Adipocyte (in vitro differentiated cells): ENCODE data around the gene MYD88.
A peak's percentile ranks its signal among the peaks of the same experiment; 100 is the strongest.

Experiments used
- DNase-seq: peaks from one replicate; pipeline ENCODE4 v3.0.0-alpha.2; 2015; ENCODE audit warnings: low read depth
- H3K27me3 ChIP-seq: replicated peaks from 2 replicates; pipeline ENCODE4 v1.7.0; 2013; ENCODE audit warnings: mild to moderate bottlenecking, low read length, moderate library complexity; ENCODE audit not compliant: control insufficient read depth, insufficient read depth
- H3K36me3 ChIP-seq: 2 replicates; pipeline ENCODE4 v1.7.0; 2013; ENCODE audit warnings: low read length, mild to moderate bottlenecking, moderate library complexity; ENCODE audit not compliant: control insufficient read depth, insufficient read depth, severe bottlenecking
- H3K4me1 ChIP-seq: 2 replicates; pipeline ENCODE4 v1.7.0; 2013; ENCODE audit warnings: mild to moderate bottlenecking, low read length, moderate library complexity; ENCODE audit not compliant: control insufficient read depth, insufficient read depth
- H3K4me3 ChIP-seq: 2 replicates; pipeline ENCODE4 v1.7.0; 2013; ENCODE audit warnings: mild to moderate bottlenecking, low read length, moderate library complexity
- H3K9ac ChIP-seq: 2 replicates; pipeline ENCODE4 v1.7.0; 2013; ENCODE audit warnings: mild to moderate bottlenecking, low read length, moderate library complexity
- H3K9me3 ChIP-seq: 2 replicates; pipeline ENCODE4 v1.7.0; 2013; ENCODE audit warnings: mild to moderate bottlenecking, low read length, moderate library complexity; ENCODE audit not compliant: control insufficient read depth

Gene MYD88

DNA sequence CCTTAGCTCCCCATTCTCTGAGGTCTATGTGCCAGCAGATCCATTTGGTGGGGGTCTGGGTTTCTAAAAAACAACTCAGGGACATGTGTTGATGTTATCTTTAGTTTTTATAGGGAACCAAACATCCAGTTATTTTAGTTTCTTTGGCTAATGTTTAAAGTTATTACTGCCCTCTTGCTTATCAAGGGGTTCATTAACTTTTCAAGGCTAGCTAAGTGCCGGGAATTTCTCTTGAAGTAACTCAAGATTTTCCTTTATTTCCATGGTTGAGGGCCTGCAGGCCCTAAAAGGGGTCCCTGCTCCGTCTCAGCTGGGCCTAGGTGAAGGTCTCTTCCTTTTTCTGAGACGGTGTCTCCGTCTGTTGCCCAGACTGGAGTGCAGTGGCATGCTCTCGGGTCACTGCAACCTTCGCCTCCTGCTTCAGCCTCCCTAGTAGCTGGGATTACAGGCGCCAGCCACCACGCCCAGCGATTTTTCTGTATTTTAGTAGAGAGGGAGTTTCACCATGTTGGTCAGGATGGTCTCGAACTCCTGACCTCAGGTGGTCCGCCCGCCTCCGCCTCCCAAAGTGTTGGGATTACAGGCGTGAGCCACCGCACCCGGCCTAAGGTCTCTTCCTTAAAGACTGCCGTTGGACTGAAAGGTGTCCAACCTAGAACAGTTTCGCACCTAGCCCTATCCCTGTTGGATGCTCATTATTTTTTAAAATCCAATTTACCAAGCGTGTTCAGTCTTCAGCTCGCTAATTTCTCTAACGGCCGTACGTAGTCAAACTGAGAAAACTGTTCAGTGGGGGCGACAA lies 25.6 kb downstream of the MYD88 start:
- Histone ChIP-seq H3K27me3 (no peaks in the 10 kb centered on the region), H3K36me3 (no peaks in the 10 kb centered on the region), H3K4me3 (peak overlapping the region; percentile 86), H3K9me3 (no peaks in the 10 kb centered on the region), H3K4me1 (peaks cover 23% of the 10 kb centered on the region), H3K9ac (peak overlapping the region; percentile 92)
- DNase-seq, result no peak

DNA sequence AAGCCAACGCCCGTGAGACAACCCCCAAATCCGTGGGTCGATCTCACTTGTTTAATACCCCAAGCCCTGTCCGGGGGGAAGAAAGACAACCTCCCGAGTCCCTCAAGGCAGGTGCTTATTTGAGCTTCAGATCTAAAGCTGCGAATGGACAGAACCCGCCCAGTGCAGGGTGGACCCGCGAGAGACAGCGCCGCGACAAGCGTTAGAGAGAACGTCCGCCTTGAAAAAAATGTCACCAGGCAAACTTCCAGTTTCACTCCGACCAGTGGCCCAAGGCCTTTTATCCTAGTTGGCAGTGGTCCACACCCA lies 26.1 kb downstream of the MYD88 start:
- Histone ChIP-seq H3K9me3 (no peaks in the 10 kb centered on the region), H3K4me1 (peaks cover 29% of the 10 kb centered on the region), H3K27me3 (no peaks in the 10 kb centered on the region), H3K9ac (peak overlapping the region; percentile 92), H3K36me3 (no peaks in the 10 kb centered on the region), H3K4me3 (peak overlapping the region; percentile 86)
- DNase-seq, result no peak

DNA sequence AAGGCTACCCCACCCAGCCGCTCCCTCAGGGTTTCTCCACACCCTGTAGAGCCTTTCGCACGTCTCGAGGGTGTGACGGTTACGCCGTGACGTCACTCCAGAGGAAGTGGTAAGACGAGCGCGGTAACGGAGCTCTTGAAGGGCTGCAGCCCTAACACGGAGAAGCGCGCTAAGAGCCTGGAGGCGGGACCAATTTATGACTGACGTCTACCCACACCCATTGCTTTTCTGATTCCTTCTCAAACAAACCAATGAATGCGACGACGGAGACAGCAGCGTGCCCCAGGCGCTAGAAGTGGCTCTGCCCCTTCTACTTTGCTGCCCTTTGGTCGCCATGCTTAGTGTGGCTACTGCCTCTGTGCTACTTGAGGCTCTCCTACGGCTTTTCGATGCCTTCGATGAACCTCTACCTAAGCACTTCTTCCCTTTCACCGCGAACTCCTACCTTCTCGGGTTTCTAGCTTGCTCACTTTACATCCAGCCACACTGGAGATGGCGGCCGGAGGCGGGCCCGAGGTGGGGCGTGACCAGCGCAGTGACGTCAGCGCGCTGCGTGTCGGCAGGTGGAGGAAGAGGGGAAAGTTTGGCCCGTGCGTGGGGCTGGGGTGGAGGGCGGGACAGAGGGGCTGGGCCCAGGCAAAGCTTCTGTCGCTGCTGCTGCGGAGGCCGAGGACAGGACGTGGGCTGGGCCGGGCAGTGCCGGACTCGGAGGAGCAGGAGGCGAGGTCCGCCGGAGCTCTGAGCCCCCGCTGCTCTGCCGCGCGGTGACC lies 26.7 kb downstream of the MYD88 start, which contains the start of gene OXSR1:
Gene OXSR1 (plus strand): TSS at position 586 of the 770 bp plus-strand sequence. CDS start 340 bp downstream, outside the sequence.
- H3K9ac ChIP-seq, result peak within 1 kb of the TSS; percentile 92
- H3K4me1 ChIP-seq, result peaks cover 31% of the 10 kb centered on the region
- no peaks in the 10 kb centered on the region for H3K9me3 ChIP-seq
- H3K27me3 ChIP-seq, result no peaks in the 10 kb centered on the region
- peak within 1 kb of the TSS; percentile 86 for H3K4me3 ChIP-seq
- H3K36me3 ChIP-seq, result no peaks in the 10 kb centered on the region
- peak; percentile 100 for DNase-seq

DNA sequence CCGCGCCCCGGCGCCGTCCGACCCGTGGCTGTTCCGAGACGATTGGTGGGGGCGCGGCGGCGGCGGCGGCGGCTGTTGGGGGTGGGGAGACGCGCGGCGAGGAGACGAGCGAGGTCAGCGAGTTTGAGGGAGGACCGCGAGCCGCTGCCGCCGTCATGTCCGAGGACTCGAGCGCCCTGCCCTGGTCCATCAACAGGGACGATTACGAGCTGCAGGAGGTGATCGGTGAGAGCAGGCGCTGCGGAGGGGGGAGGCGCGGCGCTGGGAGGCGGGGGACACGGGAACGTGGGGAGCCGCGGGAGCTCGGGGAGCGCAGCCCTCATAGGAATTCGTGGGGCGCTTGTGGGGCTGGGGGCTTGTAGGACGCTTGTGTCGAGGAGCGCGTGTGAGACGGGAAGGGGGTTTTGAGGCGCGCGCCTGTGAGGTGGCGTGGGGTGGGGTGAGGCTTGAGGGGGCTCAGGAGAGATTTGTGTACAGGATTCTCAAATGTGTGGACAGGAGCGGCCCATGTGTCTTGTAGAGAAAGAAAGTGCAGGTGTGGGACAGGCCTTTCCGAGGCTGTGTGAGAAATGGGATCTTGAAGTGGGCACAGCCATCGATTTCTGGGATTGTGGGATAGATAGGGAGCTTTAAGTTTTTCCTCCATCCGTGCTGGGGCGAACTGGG lies 27.4 kb downstream of the MYD88 start:
- DNase-seq, result peak; percentile 74
- H3K36me3 ChIP-seq, result no peaks in the 10 kb centered on the region
- peaks cover 31% of the 10 kb centered on the region for H3K4me1 ChIP-seq
- H3K27me3 ChIP-seq, result no peaks in the 10 kb centered on the region
- H3K4me3 ChIP-seq, result peak overlapping the region; percentile 86
- no peaks in the 10 kb centered on the region for H3K9me3 ChIP-seq
- H3K9ac ChIP-seq, result peak overlapping the region; percentile 92

DNA sequence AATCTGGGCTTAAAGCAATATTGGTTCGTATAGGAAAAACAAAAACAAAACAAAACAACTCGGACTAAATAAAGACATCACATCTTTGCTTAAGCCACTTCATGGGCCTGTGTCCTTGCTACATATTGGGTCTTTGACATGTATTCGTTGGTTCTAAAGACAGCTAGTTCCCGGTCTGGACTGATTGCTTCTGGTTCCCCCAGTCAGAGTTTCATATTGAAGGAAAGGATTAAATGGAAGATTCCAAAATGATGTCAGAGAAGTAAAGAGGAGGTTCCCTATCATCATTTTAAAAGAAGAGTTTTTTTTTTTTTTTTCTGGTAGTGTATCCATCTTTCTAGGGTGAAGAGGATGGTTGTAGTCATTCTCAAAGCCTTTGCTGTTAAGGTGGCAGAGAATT lies 29.1 kb downstream of the MYD88 start:
- no peaks in the 10 kb centered on the region for H3K36me3 ChIP-seq
- peaks cover 45% of the 10 kb centered on the region for H3K4me1 ChIP-seq
- H3K27me3 ChIP-seq, result no peaks in the 10 kb centered on the region
- H3K9me3 ChIP-seq, result no peaks in the 10 kb centered on the region
- peak; percentile 20 for DNase-seq
- peak overlapping the region; percentile 86 for H3K4me3 ChIP-seq
- peak overlapping the region; percentile 61 for H3K9ac ChIP-seq

DNA sequence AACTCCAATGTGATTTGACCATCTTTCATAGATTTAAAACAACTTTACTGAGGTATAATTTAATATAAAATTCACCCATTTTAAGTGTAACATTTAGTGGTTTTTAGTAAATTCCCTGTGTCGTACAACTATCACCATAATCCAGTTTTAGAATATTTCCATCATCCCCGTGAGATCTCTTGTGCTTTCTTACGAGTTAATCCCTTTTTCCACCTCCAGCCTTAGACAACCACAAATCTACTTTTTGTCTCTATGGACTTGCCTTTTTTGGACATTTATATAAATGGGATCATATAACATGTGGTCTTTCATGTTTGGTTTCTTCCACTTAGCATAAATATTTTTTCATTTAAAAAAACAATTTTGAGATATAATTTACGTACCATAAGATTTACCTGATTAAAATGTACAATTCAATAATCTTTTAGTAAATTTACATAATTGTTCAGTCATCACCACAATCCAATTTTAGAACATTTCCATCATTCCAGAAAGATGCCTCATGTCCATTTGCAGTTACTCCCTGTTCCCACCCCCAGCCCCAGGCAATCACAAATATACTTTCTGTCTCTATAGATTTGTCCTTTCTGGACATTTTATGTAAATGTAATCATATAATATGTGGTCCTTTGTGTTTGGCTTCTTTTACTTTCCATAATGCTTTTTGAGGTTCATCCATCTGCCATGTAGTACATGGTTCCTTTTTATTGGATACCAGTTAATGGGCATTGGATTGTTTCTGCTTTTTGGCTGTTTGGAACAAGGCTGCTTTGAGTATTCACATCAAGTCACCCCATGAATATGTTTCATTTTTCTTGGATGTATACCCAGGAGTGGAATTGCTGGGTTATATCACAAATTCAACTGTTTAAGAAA lies 29.9 kb downstream of the MYD88 start:
- H3K9me3 ChIP-seq, result no peaks in the 10 kb centered on the region
- no peaks in the 10 kb centered on the region for H3K27me3 ChIP-seq
- H3K4me1 ChIP-seq, result peaks cover 49% of the 10 kb centered on the region
- DNase-seq, result peak; percentile 87
- no peaks in the 10 kb centered on the region for H3K36me3 ChIP-seq
- peak overlapping the region; percentile 61 for H3K9ac ChIP-seq
- H3K4me3 ChIP-seq, result peak overlapping the region; percentile 86

DNA sequence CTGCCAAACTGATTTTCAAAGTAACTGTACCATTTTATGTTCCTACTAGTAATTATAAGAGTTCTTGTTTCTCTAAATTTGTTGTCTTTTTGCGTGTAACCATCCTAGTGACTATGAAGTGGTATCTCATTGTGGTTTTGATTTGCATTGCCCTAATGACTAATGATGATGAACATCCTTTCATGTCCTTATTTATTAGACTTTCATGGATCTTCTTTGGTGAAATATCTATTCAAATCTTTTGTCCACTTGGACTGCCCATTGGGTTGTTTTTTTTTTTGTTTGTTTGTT lies 30.5 kb downstream of the MYD88 start:
- Histone ChIP-seq H3K9me3 (no peaks in the 10 kb centered on the region), H3K4me3 (peak overlapping the region; percentile 86), H3K9ac (peak overlapping the region; percentile 61), H3K4me1 (peaks cover 53% of the 10 kb centered on the region), H3K27me3 (no peaks in the 10 kb centered on the region), H3K36me3 (no peaks in the 10 kb centered on the region)
- no peak for DNase-seq

DNA sequence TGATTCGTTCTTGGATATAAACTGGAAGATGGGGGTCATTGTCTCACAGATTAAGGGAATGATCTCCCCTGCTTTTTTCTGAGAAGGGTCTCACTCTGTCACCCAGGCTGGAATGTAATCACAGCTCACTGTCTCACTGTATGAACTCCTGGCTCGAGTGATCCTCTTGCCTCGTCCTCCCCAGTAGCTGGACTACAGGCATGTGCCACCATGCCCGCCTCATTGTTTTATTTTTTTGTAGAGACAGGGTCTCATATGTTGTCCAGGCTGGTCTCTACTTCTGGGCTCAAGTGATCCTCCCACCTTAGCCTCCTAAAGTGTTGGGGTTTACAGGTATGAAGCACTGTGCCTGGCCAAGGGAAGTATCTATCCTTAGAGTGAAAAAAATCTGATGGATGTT lies 32.3 kb downstream of the MYD88 start:
- Histone ChIP-seq H3K4me1 (peaks cover 63% of the 10 kb centered on the region), H3K36me3 (no peaks in the 10 kb centered on the region), H3K27me3 (no peaks in the 10 kb centered on the region), H3K9ac (no peak overlapping the region), H3K9me3 (no peaks in the 10 kb centered on the region), H3K4me3 (no peak overlapping the region)
- no peak for DNase-seq

DNA sequence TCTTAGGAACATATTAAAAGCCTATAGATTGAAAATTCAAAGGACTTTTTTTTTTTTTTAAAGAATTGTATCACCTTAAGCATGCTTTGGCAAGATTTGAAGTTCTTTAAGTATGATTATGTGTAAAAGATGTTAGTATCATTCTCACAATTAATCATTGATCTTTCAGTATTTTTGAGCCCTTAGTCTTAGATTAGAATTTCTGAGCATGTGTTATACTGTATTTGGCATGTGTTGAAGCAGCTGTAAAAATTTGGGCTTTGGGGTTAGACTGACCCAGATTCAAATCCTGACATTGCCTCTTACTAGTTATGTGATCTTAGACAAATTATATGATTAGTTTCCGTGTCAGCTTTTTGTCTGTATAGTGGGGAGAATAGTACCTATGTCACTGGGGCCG lies 33.2 kb downstream of the MYD88 start:
- Histone ChIP-seq H3K9me3 (no peaks in the 10 kb centered on the region), H3K36me3 (no peaks in the 10 kb centered on the region), H3K9ac (no peak overlapping the region), H3K4me1 (peaks cover 63% of the 10 kb centered on the region), H3K4me3 (no peak overlapping the region), H3K27me3 (no peaks in the 10 kb centered on the region)
- no peak for DNase-seq

DNA sequence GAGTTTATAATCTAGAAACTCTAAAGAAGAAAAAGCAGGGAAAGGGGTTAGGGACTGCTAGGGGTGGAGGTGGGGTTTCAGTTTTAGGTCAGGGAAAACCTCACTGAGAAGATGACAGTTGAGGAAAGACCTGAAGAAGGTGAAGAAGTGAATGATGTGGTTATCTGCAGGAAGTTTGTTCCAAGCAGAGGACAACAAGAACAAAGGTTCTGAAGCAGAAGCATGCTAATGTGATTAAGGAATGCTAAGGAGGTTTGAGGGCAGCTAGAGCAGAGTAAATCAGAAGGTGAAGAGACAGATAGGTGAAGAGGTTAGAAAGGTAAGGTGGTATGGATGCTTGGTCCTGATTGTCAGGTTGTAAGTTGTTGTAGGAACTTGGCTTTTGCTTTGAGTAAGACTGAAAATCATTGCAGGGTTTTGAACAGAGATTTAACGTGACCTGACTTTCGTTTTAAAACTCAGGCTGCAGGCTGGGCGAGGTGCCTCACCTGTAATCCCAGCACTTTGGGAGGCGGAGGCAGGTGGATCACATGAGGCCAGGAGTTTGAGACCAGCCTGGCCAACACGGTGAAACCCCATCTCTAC lies 35.5 kb downstream of the MYD88 start:
- no peak overlapping the region for H3K4me3 ChIP-seq
- no peaks in the 10 kb centered on the region for H3K36me3 ChIP-seq
- peaks cover 50% of the 10 kb centered on the region for H3K4me1 ChIP-seq
- DNase-seq, result no peak
- no peaks in the 10 kb centered on the region for H3K9me3 ChIP-seq
- H3K9ac ChIP-seq, result no peak overlapping the region
- H3K27me3 ChIP-seq, result no peaks in the 10 kb centered on the region
